Neuron (in vitro differentiated cells): ENCODE measurements around the gene ERMAP.

Experiments
- H2AFZ ChIP-seq: one replicate; pipeline ENCODE4 v1.6.1; 2013; ENCODE audit warnings: low read depth, mild to moderate bottlenecking, inconsistent platforms, low read length, moderate library complexity
- H3K27me3 ChIP-seq: one replicate; pipeline ENCODE4 v1.6.1; 2013; ENCODE audit warnings: low read length; ENCODE audit not compliant: insufficient read depth
- H3K36me3 ChIP-seq: one replicate; pipeline ENCODE4 v1.6.1; 2013; ENCODE audit warnings: low read length; ENCODE audit not compliant: insufficient read depth
- H3K4me1 ChIP-seq: one replicate; pipeline ENCODE4 v1.6.1; 2013; ENCODE audit warnings: low read length; ENCODE audit not compliant: insufficient read depth
- H3K4me3 ChIP-seq: 2 replicates; pipeline ENCODE4 v1.5.1; 2013; ENCODE audit warnings: mild to moderate bottlenecking, low read length, moderate library complexity
- H3K9me3 ChIP-seq: one replicate; pipeline ENCODE4 v1.6.1; 2013; ENCODE audit warnings: low read length

Gene ERMAP

GRCh38 chr1:42838482-42839190, 21.7 kb downstream of the ERMAP start:
- Histone ChIP-seq H3K27me3 (no peaks in the 10 kb centered on the region), H2AFZ (no peak overlapping the region), H3K36me3 (no peaks in the 10 kb centered on the region), H3K4me3 (no peak overlapping the region), H3K4me1 (no peaks in the 10 kb centered on the region), H3K9me3 (no peaks in the 10 kb centered on the region)

DNA sequence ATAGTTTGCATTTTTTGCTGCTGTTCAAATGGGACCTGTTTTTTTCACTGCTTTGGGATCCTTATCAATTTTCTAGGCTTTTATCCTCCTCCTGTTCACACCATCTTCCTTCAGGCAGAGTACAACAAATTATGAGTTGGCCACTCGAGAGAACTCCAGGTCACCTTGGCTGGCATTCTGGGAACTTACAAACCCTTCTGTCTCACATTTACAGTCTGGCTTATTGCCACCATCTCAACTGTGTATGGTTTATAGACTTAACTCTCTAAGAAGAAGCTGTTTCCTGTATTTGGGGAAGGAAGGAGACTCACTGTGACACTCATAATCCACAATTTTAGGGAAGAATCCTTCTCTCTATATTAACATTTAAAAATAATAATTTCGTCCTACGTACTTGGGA, 24.1 kb downstream of the ERMAP start:
- Histone ChIP-seq H3K36me3 (no peaks in the 10 kb centered on the region), H3K27me3 (no peaks in the 10 kb centered on the region), H2AFZ (no peak overlapping the region), H3K4me1 (no peaks in the 10 kb centered on the region), H3K4me3 (no peak overlapping the region), H3K9me3 (no peaks in the 10 kb centered on the region)

- H3K27me3 ChIP-seq = no peaks in the 10 kb centered on the region
- no peaks in the 10 kb centered on the region for H3K4me1 ChIP-seq
- no peaks in the 10 kb centered on the region for H3K36me3 ChIP-seq
- H3K9me3 ChIP-seq = no peaks in the 10 kb centered on the region
- H3K4me3 ChIP-seq = no peak overlapping the region
- H2AFZ ChIP-seq = no peak overlapping the region
Observed at GRCh38 chr1:42841440-42842147, 24.7 kb downstream of the ERMAP start.

DNA sequence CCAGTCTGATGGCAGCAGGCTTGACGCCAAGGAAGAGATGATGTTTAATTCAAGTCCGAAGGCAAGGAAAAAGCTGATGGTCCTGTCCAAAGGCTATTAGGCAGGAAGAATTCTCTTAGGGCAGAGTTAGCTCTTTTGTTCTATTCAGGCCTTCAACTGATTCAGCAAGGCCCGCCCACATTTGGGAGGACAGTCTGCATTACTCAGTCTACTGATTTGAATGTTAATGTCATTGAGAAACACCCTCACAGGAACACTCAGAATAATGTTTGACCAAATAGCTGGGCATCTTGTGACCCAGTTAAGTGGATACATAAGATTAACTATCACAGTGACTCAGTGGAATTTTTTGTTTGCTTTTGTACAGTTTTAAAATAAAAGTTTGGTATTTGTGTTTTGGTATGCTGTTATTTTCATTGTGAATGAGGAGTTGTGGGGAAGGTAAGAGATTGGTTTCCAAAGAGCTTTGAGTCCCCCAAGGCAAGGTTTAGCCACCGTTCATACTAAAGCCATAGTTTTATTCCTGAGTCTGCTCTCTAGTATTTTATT, 27.7 kb downstream of the ERMAP start:
- Histone ChIP-seq H3K4me1 (peaks cover 15% of the 10 kb centered on the region), H3K36me3 (peaks cover 7% of the 10 kb centered on the region), H3K4me3 (no peak overlapping the region), H3K9me3 (no peaks in the 10 kb centered on the region), H2AFZ (no peak overlapping the region), H3K27me3 (no peaks in the 10 kb centered on the region)

GRCh38 chr1:42845193-42845592, 28.3 kb downstream of the ERMAP start:
- H3K4me3 ChIP-seq = no peak overlapping the region
- peaks cover 12% of the 10 kb centered on the region for H3K36me3 ChIP-seq
- no peaks in the 10 kb centered on the region for H3K27me3 ChIP-seq

GRCh38 chr1:42845866-42846256, 28.9 kb downstream of the ERMAP start:
- Histone ChIP-seq H3K36me3 (peaks cover 19% of the 10 kb centered on the region), H3K4me1 (peaks cover 15% of the 10 kb centered on the region), H3K27me3 (no peaks in the 10 kb centered on the region), H2AFZ (peak overlapping the region; percentile 85), H3K4me3 (peak overlapping the region; percentile 75), H3K9me3 (peaks cover 2% of the 10 kb centered on the region)

More at GRCh38 chr1:42845193-42845592, 28.3 kb downstream of the ERMAP start:
- no peaks in the 10 kb centered on the region for H3K9me3 ChIP-seq
- peaks cover 15% of the 10 kb centered on the region for H3K4me1 ChIP-seq
- H2AFZ ChIP-seq = no peak overlapping the region

DNA sequence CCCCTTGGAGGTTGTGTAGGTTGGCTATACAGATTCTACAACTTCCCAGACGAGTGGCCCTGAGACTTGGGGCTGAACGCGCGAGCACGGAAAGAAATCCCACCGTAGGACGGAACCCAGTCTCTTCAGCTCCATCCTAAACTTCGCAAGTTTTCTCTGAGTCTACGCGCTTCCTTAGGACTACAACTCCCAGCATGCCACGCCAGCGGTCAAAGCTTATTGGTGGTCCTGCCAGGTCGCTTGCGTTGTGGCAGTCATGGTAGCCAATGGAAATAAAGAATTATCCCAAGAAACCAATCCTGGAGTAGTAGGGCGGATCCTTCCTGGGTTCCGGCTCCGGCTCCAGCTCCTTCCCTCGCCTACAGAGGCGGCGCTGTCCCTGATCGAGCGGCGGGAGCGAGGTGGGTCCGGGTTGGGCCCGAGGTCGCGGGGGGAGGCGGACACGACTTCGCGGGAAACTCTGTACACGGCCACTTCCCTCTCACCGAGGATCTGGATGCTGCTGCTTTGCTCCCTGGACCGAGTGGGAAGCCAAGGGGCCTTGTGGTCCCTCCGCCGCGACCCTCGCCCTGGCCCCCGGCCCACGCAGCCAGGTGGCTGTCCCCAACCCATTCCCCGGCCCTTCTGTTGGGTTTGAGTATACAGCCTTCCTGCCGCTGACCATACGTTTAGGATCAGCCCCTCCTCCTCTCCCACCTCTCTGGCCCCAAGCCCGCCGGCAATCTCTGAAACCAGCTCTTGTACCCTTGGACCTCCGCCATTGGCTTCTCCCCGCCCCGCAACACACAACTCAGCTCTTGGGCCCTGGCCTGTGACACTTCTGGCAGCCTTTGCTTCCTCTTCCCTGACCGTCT, 29.6 kb downstream of the ERMAP start, which contains the start of gene ZNF691:
ZNF691 (plus strand) TSS at position 357 of the 854 bp plus-strand sequence. CDS start 3,046 bp downstream, outside the sequence.
- no peaks in the 10 kb centered on the region for H3K27me3 ChIP-seq
- H3K4me3 ChIP-seq = peak within 1 kb of the TSS; percentile 75
- peaks cover 15% of the 10 kb centered on the region for H3K4me1 ChIP-seq
- peaks cover 8% of the 10 kb centered on the region for H3K9me3 ChIP-seq
- H2AFZ ChIP-seq = peak within 1 kb of the TSS; percentile 85
- H3K36me3 ChIP-seq = peaks cover 25% of the 10 kb centered on the region

DNA sequence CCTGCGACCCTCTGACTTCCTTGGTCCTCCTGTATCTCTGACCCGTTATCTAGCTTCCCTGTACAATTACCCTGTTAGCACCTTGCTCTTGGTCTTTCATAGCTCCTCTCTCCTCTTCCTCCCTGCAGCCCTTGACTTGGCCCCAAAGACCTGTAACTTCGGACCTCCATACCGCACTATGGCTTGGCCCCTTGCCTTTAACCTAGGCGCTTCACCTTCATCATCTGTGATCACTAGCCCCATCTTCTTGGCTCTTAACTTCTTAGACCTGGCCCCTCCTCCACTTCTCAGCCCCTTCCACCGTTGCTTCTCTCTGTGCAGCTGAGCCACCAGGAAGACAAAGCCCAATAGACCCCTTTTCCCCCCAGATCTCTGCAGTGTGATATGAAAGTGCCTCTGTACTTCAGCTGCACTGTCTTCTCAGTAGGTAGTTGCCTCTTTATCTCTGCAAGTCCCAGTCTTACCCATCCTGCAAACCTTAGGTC, 30.2 kb downstream of the ERMAP start:
- Histone ChIP-seq H3K4me1 (peaks cover 15% of the 10 kb centered on the region), H3K36me3 (peaks cover 32% of the 10 kb centered on the region), H3K4me3 (peak overlapping the region; percentile 75), H2AFZ (peak overlapping the region; percentile 29), H3K27me3 (no peaks in the 10 kb centered on the region), H3K9me3 (peaks cover 9% of the 10 kb centered on the region)

GRCh38 chr1:42847721-42848460, 31.0 kb downstream of the ERMAP start:
- Histone ChIP-seq H2AFZ (no peak overlapping the region), H3K27me3 (no peaks in the 10 kb centered on the region), H3K36me3 (peaks cover 39% of the 10 kb centered on the region), H3K4me1 (peaks cover 15% of the 10 kb centered on the region), H3K9me3 (peaks cover 12% of the 10 kb centered on the region), H3K4me3 (peak overlapping the region; percentile 75)

DNA sequence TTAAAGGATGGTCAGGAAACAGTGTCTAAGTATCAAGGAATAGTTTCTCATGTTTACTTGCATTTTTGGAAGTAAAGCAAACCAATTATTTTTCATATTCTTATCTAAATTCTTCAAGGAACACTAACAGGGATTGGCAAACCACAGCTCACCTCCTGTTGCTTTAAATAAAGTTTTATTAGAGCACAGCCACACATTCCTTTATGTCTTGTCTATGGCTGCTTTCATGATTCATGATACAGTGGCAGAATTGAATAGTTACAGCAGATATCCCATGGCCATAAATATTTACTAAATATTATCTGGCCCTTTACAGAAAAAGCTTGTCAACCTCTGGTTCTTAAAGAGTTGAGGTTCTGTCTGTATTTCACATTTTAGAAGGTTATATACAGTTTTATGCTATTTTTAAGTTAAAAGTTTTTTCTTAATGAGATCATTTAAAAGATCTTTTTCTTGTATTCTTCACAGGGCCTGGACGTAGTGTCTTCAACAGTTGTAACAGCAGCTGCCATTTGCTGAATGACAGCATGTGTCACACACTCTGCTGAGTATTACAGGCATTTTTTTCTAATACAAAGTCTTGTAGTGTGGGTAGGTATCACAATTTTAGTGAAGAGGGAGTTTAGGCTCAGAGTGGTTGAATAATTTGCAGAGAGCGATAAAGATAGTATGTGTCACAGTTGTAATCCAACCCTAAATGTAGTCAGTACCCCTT, 32.1 kb downstream of the ERMAP start:
- H3K9me3 ChIP-seq = peaks cover 12% of the 10 kb centered on the region
- no peak overlapping the region for H2AFZ ChIP-seq
- no peaks in the 10 kb centered on the region for H3K27me3 ChIP-seq
- H3K4me3 ChIP-seq = no peak overlapping the region
- peaks cover 15% of the 10 kb centered on the region for H3K4me1 ChIP-seq
- peaks cover 39% of the 10 kb centered on the region for H3K36me3 ChIP-seq

DNA sequence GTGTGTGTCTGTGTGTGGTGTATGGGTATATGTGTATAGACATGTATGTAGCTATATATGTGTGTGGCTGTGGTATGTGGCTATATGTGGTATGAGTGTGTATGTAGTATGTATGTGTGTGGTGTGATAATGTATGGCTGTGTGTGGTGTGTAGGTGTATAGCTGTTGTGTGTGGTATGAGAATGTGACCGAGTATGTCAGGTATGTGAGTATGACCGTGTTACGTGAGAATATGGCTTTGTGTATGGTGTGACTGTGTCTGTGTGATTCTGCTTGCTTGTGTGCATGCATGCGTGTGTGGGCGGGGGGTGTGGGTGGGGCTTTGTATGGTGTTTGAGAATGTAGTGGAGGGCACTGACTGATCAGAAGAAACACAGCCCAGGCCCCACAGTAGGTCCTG, 33.0 kb downstream of the ERMAP start:
- Histone ChIP-seq H3K27me3 (no peaks in the 10 kb centered on the region), H3K4me3 (no peak overlapping the region), H3K4me1 (peaks cover 15% of the 10 kb centered on the region), H2AFZ (no peak overlapping the region), H3K9me3 (peaks cover 12% of the 10 kb centered on the region), H3K36me3 (peaks cover 39% of the 10 kb centered on the region)

GRCh38 chr1:42851420-42851819, 34.5 kb downstream of the ERMAP start:
- Histone ChIP-seq H3K36me3 (peaks cover 39% of the 10 kb centered on the region), H3K4me3 (no peak overlapping the region), H3K4me1 (peaks cover 15% of the 10 kb centered on the region), H2AFZ (no peak overlapping the region), H3K27me3 (no peaks in the 10 kb centered on the region), H3K9me3 (peaks cover 12% of the 10 kb centered on the region)
